Lower lobe of right lung (tissue), 2 donors: ENCODE results near the gene DCP2. TPM values are rescaled to one million over a fixed set of nuclear protein-coding genes. Genes with fewer than 3 reads are reported as not detected.
"Not testable (repeated sequence)": the region's sequence is repeated elsewhere in the genome, so short reads cannot be mapped to it uniquely, and the experiment has no call there.

Source experiments
- ATAC-seq, 2 donors: fragments of 200-7000 bp; cut with Tn5 transposase; one replicate each; pipeline ENCODE4 v1.9.1; 2020 to 2022; ENCODE audit warnings: mild to moderate bottlenecking in 2 of 2, moderate library complexity in 2 of 2
- DNase-seq: peaks from one replicate; pipeline ENCODE4 v3.0.0-alpha.2; 2020
- H3K27ac ChIP-seq: fragments of 200-600 bp; one replicate; pipeline ENCODE4 v1.8.0; 2022
- H3K27me3 ChIP-seq: fragments of 200-600 bp; one replicate; pipeline ENCODE4 v1.8.0; 2022; ENCODE audit warnings: low read depth
- H3K36me3 ChIP-seq: fragments of 200-600 bp; one replicate; pipeline ENCODE4 v1.8.0; 2022; ENCODE audit warnings: mild to moderate bottlenecking
- H3K4me1 ChIP-seq: fragments of 200-600 bp; one replicate; pipeline ENCODE4 v1.8.0; 2022
- H3K4me3 ChIP-seq: fragments of 200-600 bp; one replicate; pipeline ENCODE4 v1.8.0; 2022; ENCODE audit warnings: mild to moderate bottlenecking
- H3K9me3 ChIP-seq: fragments of 200-600 bp; one replicate; pipeline ENCODE4 v1.8.0; 2022
- CTCF ChIP-seq: fragments of 200-600 bp; IDR thresholded peaks from one replicate; pipeline ENCODE4 v1.8.0; 2022; ENCODE audit warnings: antibody characterized with exemption, mild to moderate bottlenecking
- intact Hi-C: fragments of 100-400 bp; cut with DNase I; formaldehyde crosslinking; loops from one replicate; pipeline ENCODE4 v1.11.0; 2022
- total RNA-seq: library from RNA; stranded (reverse); fragmentation: NEBNext Ultra II Directional; extraction: Animal tissue kit (Norgen Biotek cat#: 25700); gene quantifications from one replicate; pipeline ENCODE4 v1.2.1, GENCODE V29; 2021
- donor health status: DM: no; HTN: yes; CAD: no; lungs with severe emphysema.

Gene DCP2
- total RNA-seq, 1 donor from 2014 or later = 77.8 TPM

- DNase-seq = no peak
- TF ChIP-seq CTCF = no peak
- Histone ChIP-seq H3K27me3 (no peaks in the 10 kb centered on the region), H3K9me3 (no peaks in the 10 kb centered on the region), H3K4me1 (no peaks in the 10 kb centered on the region), H3K36me3 (no peaks in the 10 kb centered on the region), H3K27ac (no peak overlapping the region), H3K4me3 (no peak overlapping the region)
- intact Hi-C loops = no loop called here
- ATAC-seq = no peak
Measured at GRCh38 chr5:112948458-112948857, 28.1 kb upstream of the DCP2 start.

DNA sequence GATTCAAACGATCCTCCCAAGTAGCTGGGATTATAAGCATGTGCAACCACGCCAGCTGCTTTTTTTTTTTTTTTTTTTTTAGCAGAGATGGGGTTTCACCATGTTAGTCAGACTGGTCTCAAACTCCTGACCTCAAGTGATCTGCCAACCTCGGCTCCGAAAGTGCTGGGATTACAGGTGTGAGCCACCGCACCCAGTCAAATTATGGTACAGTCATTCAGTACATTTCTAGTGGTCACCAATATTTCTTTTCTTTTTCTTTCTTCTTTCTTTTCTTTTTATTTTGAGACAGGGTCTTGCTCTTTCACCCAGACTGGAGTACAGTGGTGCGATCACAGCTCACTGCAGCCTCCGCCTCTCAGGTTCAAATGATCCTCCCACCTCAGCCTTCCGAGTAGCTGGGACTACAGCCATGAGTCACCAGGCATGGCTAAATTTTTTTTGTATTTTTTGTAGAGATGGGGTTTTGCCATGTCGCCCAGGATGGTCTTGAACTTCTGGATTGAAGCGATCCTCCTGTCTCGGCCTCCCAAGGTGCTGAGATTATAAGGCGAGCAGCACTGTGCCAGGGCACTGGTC is 25.4 kb upstream of the DCP2 start:
- Histone ChIP-seq H3K27ac (no peak overlapping the region), H3K4me1 (no peaks in the 10 kb centered on the region), H3K27me3 (no peaks in the 10 kb centered on the region), H3K36me3 (no peaks in the 10 kb centered on the region), H3K4me3 (no peak overlapping the region), H3K9me3 (no peaks in the 10 kb centered on the region)
- intact Hi-C loops = no loop called here
- no peak for TF ChIP-seq CTCF
- ATAC-seq (no peak), DNase-seq (no peak)

GRCh38 chr5:112956606-112957005 is 20.0 kb upstream of the DCP2 start:
- Histone ChIP-seq H3K27me3 (no peaks in the 10 kb centered on the region), H3K4me3 (no peak overlapping the region), H3K4me1 (peaks cover 28% of the 10 kb centered on the region), H3K9me3 (no peaks in the 10 kb centered on the region), H3K27ac (no peak overlapping the region), H3K36me3 (no peaks in the 10 kb centered on the region)
- no peak for TF ChIP-seq CTCF
- intact Hi-C loops = no loop called here
- no peak for DNase-seq
- no peak for ATAC-seq

GRCh38 chr5:112957036-112957808 is 19.4 kb upstream of the DCP2 start:
- Histone ChIP-seq H3K4me3 (no peak overlapping the region), H3K4me1 (peaks cover 28% of the 10 kb centered on the region), H3K27me3 (no peaks in the 10 kb centered on the region), H3K36me3 (no peaks in the 10 kb centered on the region), H3K27ac (no peak overlapping the region), H3K9me3 (no peaks in the 10 kb centered on the region)
- no peak for ATAC-seq
- no peak for DNase-seq
- intact Hi-C loops = no loop called here
- no peak for TF ChIP-seq CTCF

DNA sequence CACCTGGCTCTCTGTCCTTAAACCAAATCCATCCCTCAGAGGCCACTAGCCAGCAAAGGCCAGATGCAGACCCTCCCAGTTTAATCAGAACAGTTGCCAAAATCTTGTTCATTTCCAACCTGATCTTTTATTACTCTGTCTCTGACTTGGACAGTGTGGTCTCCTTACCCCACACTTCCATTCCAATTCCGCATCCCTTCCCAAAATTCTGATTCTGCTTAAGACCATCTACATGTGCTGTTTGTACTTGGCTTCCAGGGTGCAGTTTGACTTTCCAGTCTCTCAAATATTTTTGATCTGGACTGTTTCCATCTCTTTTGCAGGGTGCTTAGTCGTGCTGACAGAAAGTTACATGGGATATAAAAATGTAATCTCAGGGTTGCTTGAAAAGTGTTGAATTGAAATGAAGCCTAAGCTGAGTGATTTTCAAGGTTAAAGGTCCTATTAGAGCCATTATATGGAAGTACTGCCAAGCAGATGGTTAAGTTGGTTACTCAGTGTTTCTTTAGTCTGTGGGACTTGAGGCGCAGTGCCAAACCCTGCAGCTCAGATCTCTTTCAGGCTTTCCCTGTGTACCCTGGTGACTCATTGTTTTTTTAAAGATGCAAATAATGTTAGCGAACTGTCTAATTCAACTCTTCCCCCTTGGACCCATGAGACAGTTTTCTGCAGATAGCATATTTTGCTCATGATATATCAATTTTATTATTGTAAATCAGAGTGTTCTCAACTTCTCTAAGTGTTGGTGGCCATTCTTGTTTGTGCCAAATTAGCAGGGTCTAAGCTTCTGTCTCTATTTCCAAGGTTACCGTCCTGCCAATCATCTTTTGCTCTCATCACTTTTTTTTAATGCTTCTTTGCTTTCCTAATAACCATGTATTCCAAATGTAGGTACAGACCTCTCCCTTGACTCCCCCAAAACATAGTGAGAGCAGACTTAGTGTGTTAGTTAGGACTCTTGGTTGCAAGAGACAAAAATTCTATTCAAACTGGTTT is 18.2 kb upstream of the DCP2 start:
- Histone ChIP-seq H3K27me3 (no peaks in the 10 kb centered on the region), H3K4me3 (no peak overlapping the region), H3K27ac (no peak overlapping the region), H3K36me3 (no peaks in the 10 kb centered on the region), H3K4me1 (peaks cover 28% of the 10 kb centered on the region), H3K9me3 (no peaks in the 10 kb centered on the region)
- DNase-seq (peak; percentile 72), ATAC-seq (peak; percentile 82 to 91)
- TF ChIP-seq CTCF = no peak
- intact Hi-C loops = no loop called here

DNA sequence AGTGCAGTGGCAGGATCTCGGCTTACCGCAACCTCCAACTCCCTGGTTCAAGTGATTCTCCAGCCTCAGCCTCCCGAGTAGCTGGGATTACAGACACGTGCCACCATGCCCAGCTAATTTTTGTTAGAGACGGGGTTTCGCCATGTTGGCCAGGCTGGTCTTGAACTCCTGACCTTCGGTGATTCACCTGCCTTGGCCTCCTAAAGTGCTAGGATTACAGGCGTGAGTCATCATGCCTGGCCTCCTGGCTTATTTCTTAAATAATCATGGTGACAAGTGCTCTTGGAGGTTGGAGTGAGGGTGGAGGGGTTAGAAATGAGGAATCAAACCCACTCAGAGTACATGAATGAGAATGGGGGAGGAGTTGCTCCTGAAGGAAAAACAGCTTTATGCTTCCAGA is 16.7 kb upstream of the DCP2 start:
- H3K27ac ChIP-seq, H3K36me3 ChIP-seq, H3K4me3 ChIP-seq, intact Hi-C loops, H3K27me3 ChIP-seq, H3K9me3 ChIP-seq: not testable (repeated sequence)
- peaks cover 28% of the 10 kb centered on the region for H3K4me1 ChIP-seq
- peak; percentile 79 to 86 for ATAC-seq
- DNase-seq = peak; percentile 49
